ENCODE measurements around the gene CHID1.

CHID1 gene

DNA sequence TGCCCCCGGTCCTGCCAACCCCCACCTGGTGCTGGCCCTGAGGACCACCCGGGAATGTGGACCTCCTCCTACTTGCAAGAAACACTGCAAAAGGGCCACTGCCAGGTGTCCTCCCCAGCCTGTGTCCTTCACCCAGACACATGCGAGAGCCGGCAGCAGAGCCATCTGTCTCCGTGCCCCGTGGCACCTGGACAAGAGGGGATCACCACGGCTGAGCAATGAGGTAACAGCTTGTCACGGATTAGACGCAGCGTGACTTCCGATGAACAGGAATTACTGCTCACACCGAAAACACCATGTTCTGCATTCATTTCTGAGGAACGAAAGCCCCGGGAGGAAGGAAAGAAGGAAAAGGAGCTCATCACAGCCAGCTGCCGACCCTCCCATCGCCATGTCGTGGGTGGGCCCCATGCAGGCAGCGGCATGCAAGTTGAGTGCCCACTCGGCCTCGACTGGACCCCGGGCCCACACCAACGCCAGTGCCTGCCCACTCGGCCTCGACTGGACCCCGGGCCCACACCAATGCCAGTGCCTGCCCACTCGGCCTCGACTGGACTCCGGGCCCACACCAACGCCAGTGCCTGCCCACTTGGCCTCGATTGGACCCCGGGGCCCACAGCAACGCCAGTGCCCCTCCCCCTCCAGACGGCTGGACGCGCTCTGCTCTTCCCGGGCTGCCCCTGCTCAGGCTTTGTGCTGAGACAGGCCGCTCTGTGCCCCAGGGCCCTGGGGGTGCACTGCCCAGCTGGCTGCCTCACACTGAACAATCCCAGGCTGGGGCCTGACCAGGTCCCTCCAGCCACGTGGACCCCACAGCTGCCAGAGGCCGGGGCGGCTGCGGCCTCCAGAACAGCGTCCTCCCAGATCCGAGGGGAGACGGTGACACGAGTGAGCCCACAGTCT, 22.0 kb downstream of the CHID1 start:
- DNase-seq (ENCODE audit: low spot score) = no peak

DNA sequence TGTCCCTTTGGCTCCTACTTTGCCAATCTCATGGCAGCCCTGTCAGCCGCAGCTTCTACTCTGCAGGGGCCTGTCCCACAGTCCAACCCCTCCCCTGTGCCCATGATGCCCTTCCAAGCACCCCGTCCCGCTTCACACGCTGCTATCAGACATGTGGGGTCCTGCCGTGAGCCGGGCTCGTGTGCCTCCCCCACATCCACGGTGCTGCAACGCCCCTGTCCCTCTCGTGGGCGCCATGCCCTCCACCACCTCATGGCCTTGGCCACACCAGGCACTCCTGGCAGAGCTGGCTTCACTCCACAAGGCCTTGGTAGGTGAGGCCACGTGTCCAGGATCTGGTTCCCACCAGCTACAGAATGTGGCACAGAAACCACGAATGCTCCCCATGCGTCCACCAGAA, 23.0 kb downstream of the CHID1 start:
- DNase-seq (ENCODE audit: low spot score) = no peak

DNA sequence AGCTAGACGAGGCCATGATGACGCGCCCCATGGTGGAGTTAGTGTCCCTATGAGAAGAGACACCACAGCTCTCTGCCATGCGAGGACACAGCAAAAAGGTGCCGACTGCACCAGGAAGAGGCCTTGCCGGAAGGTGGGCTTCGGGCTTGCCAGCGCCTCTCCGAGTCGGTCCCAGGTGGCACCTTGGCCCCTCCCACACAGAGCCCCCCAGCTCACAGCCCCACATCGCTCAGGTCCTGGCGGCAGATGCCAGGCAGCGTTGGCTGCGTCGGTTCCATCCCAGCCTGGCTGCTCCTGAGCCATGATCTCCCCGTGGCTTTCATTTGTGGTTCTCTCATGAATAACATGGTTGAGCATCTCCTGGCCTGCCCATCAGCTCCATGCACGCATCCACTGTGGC, 24.0 kb downstream of the CHID1 start:
- DNase-seq (ENCODE audit: low spot score) = no peak

DNA sequence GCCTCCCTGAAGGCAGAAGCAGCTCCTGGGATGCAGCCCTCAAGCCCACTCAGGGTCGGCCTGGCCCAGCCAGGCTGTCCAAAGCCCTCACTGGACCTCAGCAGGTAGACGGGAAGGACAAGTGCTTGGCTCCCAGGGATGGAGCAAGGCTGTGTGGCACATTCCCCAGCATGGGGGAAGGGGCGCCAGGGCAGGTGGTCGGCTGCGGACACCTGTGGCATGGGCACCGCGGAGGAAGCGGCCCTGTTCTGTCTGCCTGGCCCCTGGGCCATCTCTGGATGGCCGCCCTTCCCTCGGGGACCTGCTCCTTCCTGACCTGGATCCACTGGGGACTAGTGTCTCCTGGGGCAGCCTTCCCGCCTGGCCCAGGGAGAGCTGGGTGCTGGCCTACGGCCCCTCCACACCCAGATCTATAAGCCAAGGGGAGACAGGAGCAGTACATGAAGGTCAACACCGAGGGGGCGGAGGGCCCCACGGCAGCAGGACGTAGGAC, 26.0 kb downstream of the CHID1 start:
- no peak for DNase-seq (ENCODE audit: low spot score)

DNA sequence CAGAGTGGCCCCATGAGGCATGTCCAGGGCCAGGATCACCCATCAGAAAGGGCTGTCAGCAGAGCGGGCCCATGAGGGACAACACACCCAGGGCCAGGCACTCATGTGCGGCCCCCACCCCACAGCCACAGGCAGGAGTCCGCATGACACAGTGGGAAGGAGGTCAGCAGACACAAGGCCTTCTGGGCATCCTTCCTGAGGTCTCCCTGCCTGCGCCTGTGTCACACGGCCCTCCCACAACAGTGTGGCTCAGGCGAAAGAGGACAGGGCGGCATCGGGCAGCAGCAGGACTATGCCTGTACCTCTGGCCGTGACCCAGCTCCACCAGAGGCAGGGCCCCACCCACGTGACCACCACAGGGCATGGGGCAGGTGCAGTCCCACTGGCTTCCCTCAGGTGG, 27.1 kb downstream of the CHID1 start:
- DNase-seq (ENCODE audit: low spot score) = no peak

DNA sequence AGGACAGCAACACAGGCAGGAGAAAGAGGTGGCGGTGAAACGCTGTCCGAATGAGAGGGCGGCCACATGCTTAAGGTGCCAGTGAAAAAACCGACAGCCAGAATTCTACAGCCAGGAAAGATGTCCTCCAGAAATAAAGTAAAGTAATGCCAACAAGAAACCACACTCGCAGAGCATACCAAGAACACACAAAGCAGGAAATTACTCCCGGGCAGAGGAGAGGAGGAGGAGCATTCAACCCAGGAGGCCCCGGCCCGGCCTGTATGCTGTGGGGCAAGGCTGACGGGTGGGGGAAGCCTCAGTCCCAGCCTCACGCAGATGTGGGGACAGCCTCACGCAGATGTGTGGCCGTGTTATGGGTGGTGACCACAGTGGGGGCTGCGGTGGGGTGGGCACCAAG, 28.0 kb downstream of the CHID1 start:
- no peak for DNase-seq (ENCODE audit: low spot score)

DNA sequence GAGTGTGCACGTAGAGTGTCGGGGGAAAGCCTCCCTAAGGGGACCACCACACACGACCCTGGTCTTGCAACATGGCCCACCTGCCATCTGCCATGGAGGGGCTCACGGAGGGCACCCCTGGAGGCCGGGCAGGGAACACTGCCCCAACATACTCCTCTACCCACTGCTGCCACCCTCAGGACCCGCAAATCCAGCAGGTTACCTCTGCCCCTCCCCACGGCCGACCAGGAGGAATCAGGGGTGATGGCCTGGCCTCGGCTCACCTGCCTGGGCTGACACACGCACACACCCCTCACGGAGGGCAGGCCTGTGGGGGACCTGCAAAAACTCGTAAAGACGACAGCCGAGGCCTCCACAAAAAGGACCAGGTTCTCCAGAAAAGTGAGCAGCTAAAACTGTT, 30.2 kb downstream of the CHID1 start:
- DNase-seq (ENCODE audit: low spot score) = no peak

DNA sequence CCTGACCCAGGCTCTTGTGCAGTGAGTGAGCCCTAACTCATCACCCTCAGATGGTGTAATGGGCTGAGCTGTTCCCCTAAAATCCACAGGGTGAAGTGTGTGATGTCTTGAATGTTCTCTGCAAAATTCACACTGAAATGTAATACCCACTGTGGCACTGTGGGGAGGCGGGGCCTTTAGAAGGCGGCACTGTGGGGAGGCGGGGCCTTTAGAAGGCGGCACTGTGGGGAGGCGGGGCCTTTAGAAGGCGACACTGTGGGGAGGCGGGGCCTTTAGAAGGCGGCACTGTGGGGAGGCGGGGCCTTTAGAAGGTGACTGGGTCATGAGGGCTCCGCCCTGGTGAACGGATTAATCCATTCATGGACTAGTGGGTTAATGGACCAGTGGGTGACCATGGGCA, 33.0 kb downstream of the CHID1 start:
- no peak for DNase-seq (ENCODE audit: low spot score)

DNA sequence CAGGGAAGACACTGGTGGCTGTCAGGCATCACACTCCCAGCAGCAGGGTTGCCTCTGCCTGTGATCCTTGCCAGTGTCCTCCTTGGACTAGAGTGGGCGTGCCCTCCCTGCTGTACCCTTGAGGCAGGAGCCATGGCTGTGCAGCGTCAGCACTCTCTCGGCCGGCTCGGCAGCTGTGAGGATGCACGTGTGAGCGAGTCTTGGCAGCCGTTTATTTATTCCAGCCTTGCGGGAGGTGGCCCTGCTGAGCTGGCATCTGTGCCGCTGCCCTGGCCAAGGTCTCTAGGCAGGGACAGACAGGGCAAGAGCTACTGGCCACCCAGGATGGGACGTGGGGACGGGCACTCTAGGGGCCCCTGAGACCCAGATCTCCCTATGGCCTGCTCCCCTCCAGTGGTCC, 34.1 kb downstream of the CHID1 start:
- no peak for DNase-seq (ENCODE audit: low spot score)

DNA sequence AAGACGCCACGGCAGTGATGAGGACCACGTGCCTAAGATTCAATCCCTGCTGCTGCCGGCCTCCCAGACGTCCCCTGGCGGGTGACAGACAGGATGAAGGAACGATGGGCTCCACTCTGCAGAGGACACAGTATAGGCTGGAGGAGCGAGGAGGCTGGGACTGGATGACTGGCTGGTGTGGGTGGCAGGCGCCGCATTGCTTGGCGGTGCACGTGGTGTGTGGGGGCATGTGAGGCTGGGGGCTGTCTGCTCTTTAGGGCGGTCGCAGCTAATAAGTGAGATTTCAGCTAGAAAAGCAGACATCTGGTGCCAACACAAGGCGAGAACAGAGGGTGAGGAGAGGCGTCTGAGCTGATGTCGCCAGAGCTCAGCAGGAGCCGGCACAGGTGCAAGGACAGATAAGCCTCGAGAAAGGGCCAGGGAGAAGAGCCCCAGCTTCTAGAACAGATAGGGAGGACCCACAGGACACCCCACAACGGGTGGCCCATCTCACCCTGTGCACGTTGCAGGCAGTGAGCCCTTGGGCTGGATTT, 34.8 kb downstream of the CHID1 start:
- DNase-seq (ENCODE audit: low spot score) = no peak

DNA sequence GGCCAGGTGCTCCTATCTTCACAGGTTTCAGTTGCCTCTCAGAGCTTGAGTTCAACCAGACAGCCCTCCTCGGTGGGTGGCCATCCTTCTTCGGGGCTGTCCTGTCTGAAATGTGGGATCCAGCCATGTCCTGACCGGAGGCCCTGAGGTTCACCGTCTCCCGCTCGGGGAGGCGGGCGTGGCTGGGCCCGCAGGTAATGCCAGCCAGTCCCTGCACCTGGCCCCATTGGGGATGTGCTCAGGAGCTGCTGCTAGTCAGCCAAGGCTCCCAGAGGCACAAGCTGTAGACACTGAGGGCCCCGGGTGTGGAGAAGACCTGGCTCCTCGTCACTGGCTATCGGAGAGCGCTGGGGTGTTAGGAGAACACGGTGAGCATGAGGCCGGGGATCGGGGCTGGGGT, 35.4 kb downstream of the CHID1 start:
- no peak for DNase-seq (ENCODE audit: low spot score)

DNA sequence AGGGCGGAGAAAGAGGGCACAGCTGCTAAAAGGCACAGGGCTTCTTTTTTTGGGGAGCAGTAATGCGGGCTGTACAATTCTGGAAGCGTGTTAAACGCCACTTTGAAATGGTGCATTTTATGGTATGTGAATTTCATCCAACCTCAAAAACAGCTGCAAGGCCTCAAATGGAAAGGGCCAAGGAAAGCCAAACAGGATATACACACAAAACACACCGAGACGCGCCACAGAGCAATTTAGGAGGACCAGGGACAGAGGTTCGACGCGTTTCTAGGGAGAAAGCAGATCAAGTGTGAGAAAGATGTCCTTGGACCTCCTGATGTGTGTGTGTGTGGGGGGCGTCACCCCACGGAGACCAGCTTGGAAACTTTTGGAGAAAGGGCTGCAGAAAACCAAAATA, 36.9 kb downstream of the CHID1 start:
- DNase-seq (ENCODE audit: low spot score) = no peak

DNA sequence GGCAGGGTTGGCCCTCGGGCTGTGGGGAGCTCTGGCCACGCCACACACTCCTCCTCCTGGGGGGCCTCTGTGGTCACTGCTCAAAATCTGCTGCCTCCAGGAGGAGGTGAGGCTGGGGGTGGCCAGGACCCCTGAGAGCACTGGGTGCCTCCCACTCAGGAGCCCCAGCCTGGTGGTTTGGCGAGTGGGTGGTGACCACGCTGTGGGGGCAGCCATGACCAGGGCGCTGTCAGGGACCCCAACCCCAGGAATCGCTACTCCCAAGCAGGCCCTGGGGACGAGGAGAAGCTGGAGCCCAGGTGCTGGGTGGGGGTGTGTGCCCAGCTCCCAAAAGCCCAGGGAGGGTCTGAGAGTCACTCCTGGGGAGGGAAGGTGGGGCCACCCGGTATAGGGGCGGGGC, 37.8 kb downstream of the CHID1 start:
- no peak for DNase-seq (ENCODE audit: low spot score)

DNA sequence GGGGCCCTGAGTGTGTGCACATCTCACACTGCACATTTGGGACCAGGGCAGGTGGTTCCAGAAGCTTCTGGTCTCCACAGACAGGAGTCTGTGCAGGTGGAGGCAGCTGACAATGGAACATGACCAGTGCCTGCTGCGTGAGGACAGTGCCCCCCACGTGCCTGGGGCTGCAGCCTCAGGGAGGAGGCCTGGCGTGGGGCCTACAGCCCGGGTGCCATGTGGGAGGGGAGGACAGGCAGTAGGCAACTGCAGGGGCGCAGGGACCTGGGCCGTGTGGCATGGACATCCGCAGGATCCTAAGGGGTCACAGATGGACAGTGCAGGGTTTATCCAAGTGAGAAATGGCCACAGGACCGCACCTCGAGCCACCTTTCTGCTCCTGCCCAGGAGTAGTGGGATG, 39.1 kb downstream of the CHID1 start:
- DNase-seq (ENCODE audit: low spot score) = no peak

DNA sequence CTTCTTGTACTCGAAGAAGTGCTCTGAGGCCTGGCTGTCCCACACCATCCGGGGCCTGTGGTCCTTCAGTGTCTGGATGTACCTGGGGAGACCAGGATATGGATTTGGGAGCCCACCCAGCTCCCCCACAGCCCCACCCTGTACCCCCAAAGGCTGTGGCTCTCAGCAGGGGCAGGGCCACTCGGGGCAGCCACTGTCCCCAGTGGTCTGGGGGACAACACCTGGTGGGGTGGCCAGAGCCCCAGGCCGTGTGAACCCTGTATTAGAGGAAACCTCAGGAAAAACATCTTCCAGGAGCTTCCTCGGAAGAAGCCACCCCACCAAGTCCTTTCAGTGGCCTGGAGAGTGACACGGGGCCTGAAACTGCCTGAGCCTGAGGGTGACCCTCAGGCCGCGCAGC, 40.2 kb downstream of the CHID1 start:
- DNase-seq (ENCODE audit: low spot score) = no peak

DNA sequence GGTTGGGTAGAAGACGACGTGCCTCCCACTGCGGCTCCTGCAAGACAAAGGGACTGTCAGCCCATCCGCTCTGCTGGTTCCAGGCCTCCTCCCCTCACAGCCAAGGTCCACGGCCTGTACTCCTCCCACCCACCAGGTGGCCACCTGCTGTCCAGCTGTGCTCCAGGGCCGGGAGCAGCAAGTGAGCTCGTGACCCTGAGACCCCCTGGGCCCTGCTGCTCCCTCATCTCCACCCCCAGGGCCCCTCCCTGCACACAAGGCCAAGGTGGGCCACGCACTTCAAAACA, 40.5 kb downstream of the CHID1 start:
- DNase-seq (ENCODE audit: low spot score) = no peak

DNA sequence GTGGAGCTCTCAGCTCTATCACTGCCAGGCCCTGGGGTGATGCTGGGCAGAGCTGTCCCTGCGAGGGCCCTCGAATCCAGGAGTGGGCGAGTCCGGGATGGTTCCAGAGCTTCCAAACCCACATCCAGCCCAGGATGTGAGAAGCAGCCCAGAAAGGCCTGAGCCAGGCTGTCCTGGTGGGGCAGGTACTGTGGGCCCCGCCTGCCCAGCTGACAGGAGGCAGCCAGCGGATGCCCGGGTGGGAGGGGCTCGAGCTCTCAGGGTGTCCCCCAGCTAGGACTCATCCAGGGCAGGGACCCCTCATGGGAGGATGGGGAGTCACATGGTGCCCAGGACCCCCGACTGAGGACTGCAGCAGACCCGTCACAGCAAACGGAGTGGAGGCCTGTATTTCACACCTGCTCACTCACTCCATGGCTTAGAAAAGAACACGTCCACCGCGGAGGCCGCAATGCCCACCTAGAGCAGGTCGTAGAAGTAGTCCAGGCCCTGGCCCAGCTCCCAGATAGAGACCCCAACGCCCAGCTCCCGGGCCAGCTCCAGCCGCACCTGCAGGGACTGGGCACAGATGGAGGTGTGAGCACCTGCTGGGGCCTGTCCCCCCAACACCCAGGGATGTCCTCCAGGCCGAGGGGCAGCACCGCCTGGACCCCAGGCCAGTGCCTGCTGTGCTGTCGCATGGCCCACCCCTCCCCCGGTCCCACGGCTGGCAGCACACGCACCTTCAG, 41.0 kb downstream of the CHID1 start:
- DNase-seq (ENCODE audit: low spot score) = no peak

DNA sequence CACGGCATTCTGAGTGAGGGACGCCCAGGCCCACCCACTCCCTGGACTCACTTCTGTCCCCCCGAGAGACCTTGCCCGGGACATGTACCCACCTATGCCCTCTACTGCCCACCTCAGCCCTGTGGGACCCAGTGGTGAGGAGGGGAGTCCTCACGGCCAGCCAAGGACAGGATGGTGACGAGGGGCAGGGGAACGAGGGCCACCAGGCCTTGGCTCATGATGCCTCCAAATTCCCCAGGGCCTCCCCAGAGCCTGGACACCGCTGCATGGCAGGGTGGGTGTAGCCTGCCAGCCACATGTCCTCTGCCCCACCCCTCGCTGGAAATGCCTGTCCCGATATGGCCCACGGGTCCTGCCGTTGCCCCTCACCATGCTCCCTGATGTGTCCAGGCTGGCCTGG, 41.8 kb downstream of the CHID1 start:
- DNase-seq (ENCODE audit: low spot score) = no peak

DNA sequence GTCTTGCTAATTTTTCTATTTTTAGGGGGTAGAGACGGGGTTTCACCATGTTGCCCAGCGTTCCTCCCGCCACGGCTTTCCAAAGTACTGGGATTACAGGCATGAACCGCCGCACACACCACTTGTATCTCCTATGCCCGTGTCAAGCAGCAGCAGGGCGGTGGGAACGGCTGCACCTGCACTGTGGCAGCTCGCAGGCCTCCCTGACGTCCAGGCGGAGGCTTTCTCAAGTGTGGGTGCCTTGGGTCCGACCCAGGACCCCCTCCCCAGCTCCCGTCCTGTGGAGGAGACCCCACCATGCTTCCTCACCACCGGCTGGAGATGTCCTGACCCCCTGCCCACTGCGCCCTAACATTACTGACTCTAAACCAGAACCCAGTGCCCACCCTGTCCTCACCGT, 42.2 kb downstream of the CHID1 start:
- DNase-seq (ENCODE audit: low spot score) = no peak

DNA sequence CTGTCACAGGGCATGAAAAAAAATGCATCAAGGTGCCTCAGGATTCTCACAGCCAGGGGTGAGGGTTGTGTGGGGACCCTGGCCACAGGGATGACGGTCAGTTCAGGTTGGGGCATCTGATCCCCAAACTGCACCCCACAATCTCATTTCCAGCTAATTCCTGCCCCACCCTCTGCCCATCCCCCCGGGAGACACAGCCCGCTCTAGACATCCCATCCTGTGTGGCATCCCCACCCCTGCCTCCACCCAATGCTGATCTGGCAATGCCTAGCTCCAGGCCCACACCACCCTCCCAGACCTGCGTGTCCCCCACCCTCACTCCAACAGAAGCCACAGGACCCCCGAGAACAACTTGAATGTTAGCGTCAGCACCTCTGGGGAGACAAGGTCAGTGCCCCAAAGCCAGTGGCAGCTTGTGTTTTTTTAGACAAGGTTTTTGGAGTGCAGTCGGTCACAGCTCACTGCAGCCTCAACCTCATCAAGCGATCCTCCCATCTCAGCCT, 42.7 kb downstream of the CHID1 start:
- DNase-seq (ENCODE audit: low spot score) = no peak

DNA sequence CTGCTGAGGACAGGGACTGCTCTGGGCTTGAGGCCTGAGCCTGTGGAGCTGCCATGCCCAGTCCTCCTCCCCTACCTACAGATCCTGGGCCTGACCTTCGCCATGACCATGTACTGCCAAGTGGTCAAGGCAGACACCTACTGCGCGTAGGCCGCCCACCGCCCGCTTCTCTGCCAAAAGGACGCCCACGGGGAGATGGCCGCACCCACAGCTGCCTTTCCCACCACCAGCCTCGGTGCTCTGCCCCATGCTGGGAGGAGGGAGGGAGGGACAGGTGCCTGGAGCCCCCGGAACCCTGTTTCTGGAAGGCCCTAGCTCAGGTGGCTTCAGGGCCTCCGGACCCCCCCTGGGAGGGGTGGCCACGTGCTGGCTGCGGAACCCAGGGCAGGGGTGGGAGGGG, 44.1 kb downstream of the CHID1 start:
- no peak for DNase-seq (ENCODE audit: low spot score)

DNA sequence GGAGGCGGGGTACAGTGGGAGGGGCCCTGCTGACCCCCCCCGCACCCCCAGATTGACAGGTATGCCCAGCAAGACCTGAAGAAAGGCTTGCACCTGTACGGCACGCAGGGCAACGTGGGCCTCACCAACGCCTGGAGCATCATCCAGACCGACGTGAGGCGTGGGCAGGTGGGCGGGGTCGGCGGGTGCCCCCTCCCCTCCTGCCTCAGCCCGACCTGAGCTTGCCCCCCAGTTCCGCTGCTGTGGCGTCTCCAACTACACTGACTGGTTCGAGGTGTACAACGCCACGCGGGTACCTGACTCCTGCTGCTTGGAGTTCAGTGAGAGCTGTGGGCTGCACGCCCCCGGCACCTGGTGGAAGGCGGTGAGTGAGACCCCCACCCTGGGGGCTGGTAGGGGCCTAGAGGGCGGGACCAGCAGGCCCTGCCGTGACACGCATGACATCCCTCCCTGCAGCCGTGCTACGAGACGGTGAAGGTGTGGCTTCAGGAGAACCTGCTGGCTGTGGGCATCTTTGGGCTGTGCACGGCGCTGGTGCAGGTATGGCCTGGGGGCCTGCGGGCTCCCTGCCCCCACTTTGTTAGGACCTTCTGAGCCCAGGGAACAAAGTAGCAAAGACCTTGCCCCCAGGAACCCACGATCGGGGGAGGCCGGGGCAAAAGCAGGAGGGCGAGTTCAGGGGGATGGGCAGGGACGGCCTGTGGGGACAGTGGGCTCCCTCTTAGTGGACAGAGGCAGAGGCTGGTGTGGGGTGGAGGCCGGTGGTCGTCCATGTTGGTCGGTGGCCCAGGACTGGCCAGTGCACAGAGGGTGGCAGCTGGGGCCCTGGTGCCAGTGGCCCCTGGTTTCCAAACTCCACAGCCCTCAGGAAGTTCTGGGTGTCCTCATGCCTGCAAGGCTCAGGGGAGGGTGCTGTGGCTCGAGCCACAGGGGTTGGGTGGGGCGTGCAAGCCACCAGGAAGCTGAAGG, 44.9 kb downstream of the CHID1 start:
- no peak for DNase-seq (ENCODE audit: low spot score)
